ENCODE measurements around the gene SYCP2.
"Not testable (repeated sequence)": the region's sequence is repeated elsewhere in the genome, so short reads cannot be mapped to it uniquely, and the experiment has no call there.

SYCP2 gene

GRCh38 chr20:59933296-59933848 is at the start of gene SYCP2:
Gene SYCP2 (minus strand): TSS chr20:59933637. CDS start chr20:59922413, 11,224 bp downstream.
- DNase-seq (ENCODE audit: low spot score), result peak; percentile 59

- no peak for DNase-seq (ENCODE audit: low spot score)
Observed at GRCh38 chr20:59983076-59983475, 49.6 kb upstream of the SYCP2 start.

- no peak for DNase-seq (ENCODE audit: low spot score)
Observed at GRCh38 chr20:59977086-59977485, 43.6 kb upstream of the SYCP2 start.

GRCh38 chr20:59976156-59976782 is 42.8 kb upstream of the SYCP2 start:
- no peak for DNase-seq (ENCODE audit: low spot score)

- no peak for DNase-seq (ENCODE audit: low spot score)
Observed at GRCh38 chr20:59972037-59972801, 38.8 kb upstream of the SYCP2 start.

- no peak for DNase-seq (ENCODE audit: low spot score)
Observed at GRCh38 chr20:59971428-59971827, 38.0 kb upstream of the SYCP2 start.

- no peak for DNase-seq (ENCODE audit: low spot score)
Observed at GRCh38 chr20:59966428-59966827, 33.0 kb upstream of the SYCP2 start.

GRCh38 chr20:59962155-59962554 is 28.7 kb upstream of the SYCP2 start:
- DNase-seq (ENCODE audit: low spot score), result no peak

- no peak for DNase-seq (ENCODE audit: low spot score)
Observed at GRCh38 chr20:59961423-59961822, 28.0 kb upstream of the SYCP2 start.

- no peak for DNase-seq (ENCODE audit: low spot score)
Observed at GRCh38 chr20:59958626-59959025, 25.2 kb upstream of the SYCP2 start.

- no peak for DNase-seq (ENCODE audit: low spot score)
Observed at GRCh38 chr20:59958123-59958522, 24.7 kb upstream of the SYCP2 start, which contains the start of gene CDH26. Gene CDH26 (plus strand): TSS chr20:59958423. CDS start chr20:59958727, 304 bp downstream.

GRCh38 chr20:59957568-59957967 is 24.1 kb upstream of the SYCP2 start:
- not testable (repeated sequence) for DNase-seq (ENCODE audit: low spot score)

- DNase-seq (ENCODE audit: low spot score), result no peak
Observed at GRCh38 chr20:59955131-59955796, 21.8 kb upstream of the SYCP2 start.

GRCh38 chr20:59954718-59955117 is 21.3 kb upstream of the SYCP2 start:
- no peak for DNase-seq (ENCODE audit: low spot score)

GRCh38 chr20:59949911-59950310 is 16.5 kb upstream of the SYCP2 start:
- no peak for DNase-seq (ENCODE audit: low spot score)

- peak; percentile 60 for DNase-seq (ENCODE audit: low spot score)
Observed at GRCh38 chr20:59948828-59949720, 15.6 kb upstream of the SYCP2 start.

- DNase-seq (ENCODE audit: low spot score), result no peak
Observed at GRCh38 chr20:59948212-59948611, 14.8 kb upstream of the SYCP2 start.

GRCh38 chr20:59947376-59947775 is 13.9 kb upstream of the SYCP2 start:
- no peak for DNase-seq (ENCODE audit: low spot score)

GRCh38 chr20:59945731-59946130 is 12.3 kb upstream of the SYCP2 start:
- DNase-seq (ENCODE audit: low spot score), result no peak

GRCh38 chr20:59945175-59945574 is 11.7 kb upstream of the SYCP2 start:
- DNase-seq (ENCODE audit: low spot score), result no peak

- no peak for DNase-seq (ENCODE audit: low spot score)
Observed at GRCh38 chr20:59944726-59945125, 11.3 kb upstream of the SYCP2 start.

GRCh38 chr20:59942245-59942644 is 8.8 kb upstream of the SYCP2 start:
- DNase-seq (ENCODE audit: low spot score), result no peak

Measured in CD4-positive, alpha-beta T cell treated with Interleukin-6 at 100 ng/mL for 8 hours (primary cell).